Hematopoietic multipotent progenitor cell (in vitro differentiated cells): Measurements from ENCODE around the gene ARL10. TPM values are rescaled to one million over a fixed set of nuclear protein-coding genes. Genes with fewer than 3 reads are reported as not detected.

Source experiments
- small RNA-seq: library from RNA; depleted of rRNA; stranded (forward); fragments of <200 nt; gene quantifications from one replicate; pipeline ENCODE3, GENCODE V24; 2012
- total RNA-seq: library from RNA; depleted of rRNA; stranded (reverse); fragments of >200 nt; gene quantifications from one replicate; pipeline ENCODE4 v1.2.3, GENCODE V29; 2012

The ARL10 gene
- total RNA-seq, 1 donor: 17.8 TPM

Small RNA genes within 50 kb of the gene (small RNA-seq; reads per million reads assigned to genes)
- 4.9 reads per million, percentile 87 among the genes with 10 or more reads in this experiment for gene MIR1271

Other genes with a start within 250 kb of the ARL10 start
- 11.0 TPM for gene SIMC1, start 127.1 kb upstream of the ARL10 start, total RNA-seq
- 56.3 TPM for gene KIAA1191, start 3.7 kb upstream of the ARL10 start, total RNA-seq
- gene NOP16, start 23.1 kb downstream of the ARL10 start, total RNA-seq: 16.7 TPM
- gene HIGD2A, start 23.3 kb downstream of the ARL10 start, total RNA-seq: 108 TPM
- 48.7 TPM for gene CLTB, start 51.1 kb downstream of the ARL10 start, total RNA-seq
- gene FAF2, start 82.9 kb downstream of the ARL10 start, total RNA-seq: 15.9 TPM
- gene RNF44, start 171.9 kb downstream of the ARL10 start, total RNA-seq: 39.9 TPM
- under 0.01 TPM for gene CDHR2, start 183.9 kb downstream of the ARL10 start, total RNA-seq
- under 0.01 TPM for gene GPRIN1, start 244.7 kb downstream of the ARL10 start, total RNA-seq